ENCODE measurements around the gene AOX1. TPM values are rescaled to one million over a fixed set of nuclear protein-coding genes. Genes with fewer than 3 reads are reported as not detected.

AOX1 gene
- total and polyA plus RNA-seq, 2 donors (not counting 1 experiment from before 2014, with no cell fraction given), result 0.18 TPM; not detected in 1

DNA sequence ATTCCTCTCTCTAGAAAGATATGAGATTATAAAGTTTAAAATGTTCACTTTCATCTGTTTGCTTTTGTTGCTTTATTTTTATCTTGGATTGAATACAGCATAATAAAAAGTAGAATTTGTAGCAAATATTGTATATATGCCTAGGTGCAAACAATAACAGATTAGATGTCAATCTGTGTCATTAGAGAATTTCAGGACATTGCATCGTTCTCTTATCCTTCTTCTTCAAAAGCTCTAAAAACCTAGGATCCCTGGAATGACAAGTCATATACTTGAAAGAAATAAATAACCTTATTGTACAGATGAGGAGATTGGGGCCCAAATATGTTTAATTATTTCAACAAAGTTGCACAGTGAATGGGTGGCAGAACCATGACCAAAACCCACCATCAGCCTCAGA is 123.1 kb downstream of the AOX1 start:
- no CpG with 5 or more reads among the region's 1 CpG for WGBS (ENCODE audit: insufficient coverage)
- H3K27ac Mint-ChIP-seq, result no peak overlapping the region
- H3K4me2 ChIP-seq (replicated peaks; ENCODE audit: low read depth, low read length, poor library complexity, severe bottlenecking), result no peak overlapping the region
- no peaks in the 10 kb centered on the region for H3K79me2 ChIP-seq (ENCODE audit: control insufficient read depth, insufficient read depth, low read length)
- H3K4me3 Mint-ChIP-seq, result no peak overlapping the region
- no peak overlapping the region for H3K27ac ChIP-seq (ENCODE audit: low read length in 2 of 2)
- no peaks in the 10 kb centered on the region for H3K9me3 ChIP-seq (ENCODE audit: control extremely low read depth in 1 of 3, control insufficient read depth in 2 of 3, insufficient read depth in 1 of 3, low read length in 2 of 3)
- intact Hi-C loops (cut with micrococcal nuclease), result no loop called here
- H2AFZ ChIP-seq (ENCODE audit: insufficient read depth, low read depth, low read length, poor library complexity, severe bottlenecking), result no peak overlapping the region
- peaks cover 15% of the 10 kb centered on the region for H3K4me1 Mint-ChIP-seq
- peaks cover 23% of the 10 kb centered on the region for H3K27me3 Mint-ChIP-seq
- no peaks in the 10 kb centered on the region for H3K9me3 Mint-ChIP-seq (ENCODE audit: insufficient read depth)
- ATAC-seq (ENCODE audit: low read depth) (no peak), DNase-seq (no peak)
- no peaks in the 10 kb centered on the region for H4K20me1 ChIP-seq (ENCODE audit: control insufficient read depth, insufficient read depth, low read length, poor library complexity, severe bottlenecking)
- ChIA-PET POLR2A (no interaction called here), CTCF (no interaction called here)
- peaks cover 5 to 6% of the 10 kb centered on the region in 2 donors for H3K4me1 ChIP-seq (ENCODE audit: control insufficient read depth in 2 of 2, insufficient read depth in 2 of 2, low read length in 2 of 2)
- no peak overlapping the region for H3K9ac ChIP-seq (ENCODE audit: low read length)
- H3K4me3 ChIP-seq (ENCODE audit: control extremely low read depth in 1 of 5, extremely low read depth in 1 of 5, insufficient read depth in 1 of 5, low read depth in 2 of 5, low read length in 4 of 5), result no peak overlapping the region
- no peaks in the 10 kb centered on the region for H3K27me3 ChIP-seq (replicated peaks in 1 of 4; ENCODE audit: control extremely low read depth in 1 of 4, control insufficient read depth in 3 of 4, insufficient read depth in 4 of 4, low read length in 3 of 4)
- TF ChIP-seq EZH2 (IDR thresholded peaks at IDR 0.05; ENCODE audit: borderline replicate concordance, insufficient read depth, low read depth, low read length, poor library complexity, severe bottlenecking), result no peak
- TF ChIP-seq, protein P1, sequence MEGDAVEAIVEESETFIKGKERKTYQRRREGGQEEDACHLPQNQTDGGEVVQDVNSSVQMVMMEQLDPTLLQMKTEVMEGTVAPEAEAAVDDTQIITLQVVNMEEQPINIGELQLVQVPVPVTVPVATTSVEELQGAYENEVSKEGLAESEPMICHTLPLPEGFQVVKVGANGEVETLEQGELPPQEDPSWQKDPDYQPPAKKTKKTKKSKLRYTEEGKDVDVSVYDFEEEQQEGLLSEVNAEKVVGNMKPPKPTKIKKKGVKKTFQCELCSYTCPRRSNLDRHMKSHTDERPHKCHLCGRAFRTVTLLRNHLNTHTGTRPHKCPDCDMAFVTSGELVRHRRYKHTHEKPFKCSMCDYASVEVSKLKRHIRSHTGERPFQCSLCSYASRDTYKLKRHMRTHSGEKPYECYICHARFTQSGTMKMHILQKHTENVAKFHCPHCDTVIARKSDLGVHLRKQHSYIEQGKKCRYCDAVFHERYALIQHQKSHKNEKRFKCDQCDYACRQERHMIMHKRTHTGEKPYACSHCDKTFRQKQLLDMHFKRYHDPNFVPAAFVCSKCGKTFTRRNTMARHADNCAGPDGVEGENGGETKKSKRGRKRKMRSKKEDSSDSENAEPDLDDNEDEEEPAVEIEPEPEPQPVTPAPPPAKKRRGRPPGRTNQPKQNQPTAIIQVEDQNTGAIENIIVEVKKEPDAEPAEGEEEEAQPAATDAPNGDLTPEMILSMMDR (IDR thresholded peaks at IDR 0.05), result no peak
- H3K36me3 ChIP-seq (replicated peaks in 1 of 2; ENCODE audit: control extremely low read depth in 1 of 2, control insufficient read depth in 1 of 2, extremely low read depth in 1 of 2, insufficient read depth in 2 of 2, low read length in 1 of 2), result no peaks in the 10 kb centered on the region

GRCh38 chr2:200713003-200713703 is 127.3 kb downstream of the AOX1 start:
- Mint-ChIP-seq H3K4me1 (peaks cover 15% of the 10 kb centered on the region), H3K4me3 (peak overlapping the region; percentile 83), H3K9me3 (ENCODE audit: insufficient read depth) (no peaks in the 10 kb centered on the region), H3K27ac (peak overlapping the region; percentile 98), H3K27me3 (peaks cover 10% of the 10 kb centered on the region)
- H3K4me2 ChIP-seq (replicated peaks; ENCODE audit: low read depth, low read length, poor library complexity, severe bottlenecking), result peak overlapping the region; percentile 65
- no peaks in the 10 kb centered on the region for H4K20me1 ChIP-seq (ENCODE audit: control insufficient read depth, insufficient read depth, low read length, poor library complexity, severe bottlenecking)
- DNase-seq (peak; percentile 91), ATAC-seq (ENCODE audit: low read depth) (peak; percentile 99)
- H3K27me3 ChIP-seq (replicated peaks in 1 of 4; ENCODE audit: control extremely low read depth in 1 of 4, control insufficient read depth in 3 of 4, insufficient read depth in 4 of 4, low read length in 3 of 4), result no peaks in the 10 kb centered on the region
- peak overlapping the region; percentile 77 for H2AFZ ChIP-seq (ENCODE audit: insufficient read depth, low read depth, low read length, poor library complexity, severe bottlenecking)
- TF ChIP-seq, protein P1 (IDR thresholded peaks at IDR 0.05), result peak; percentile 83
- no peak for TF ChIP-seq EZH2 (IDR thresholded peaks at IDR 0.05; ENCODE audit: borderline replicate concordance, insufficient read depth, low read depth, low read length, poor library complexity, severe bottlenecking)
- no peaks in the 10 kb centered on the region for H3K9me3 ChIP-seq (ENCODE audit: control extremely low read depth in 1 of 3, control insufficient read depth in 2 of 3, insufficient read depth in 1 of 3, low read length in 2 of 3)
- peak overlapping the region in 4 of 5 experiments; percentile 5 to 52 (median 16) for H3K4me3 ChIP-seq (ENCODE audit: control extremely low read depth in 1 of 5, extremely low read depth in 1 of 5, insufficient read depth in 1 of 5, low read depth in 2 of 5, low read length in 4 of 5)
- ChIA-PET POLR2A (interaction anchor here (0.5 to 2.0 kb wide), 7 partner anchors 13 to 403 kb away, joined by 3 to 21 read pairs (median 4); partner anchors contain the start of genes BZW1, CFLAR, CLK1 and NIF3L1), CTCF (interaction anchor here (0.6 to 3.6 kb wide), 18 partner anchors 14 to 520 kb away, joined by 3 to 22 read pairs (median 4); partner anchors contain the start of genes CFLAR, CLK1, NIF3L1 and SGO2)
- H3K36me3 ChIP-seq (replicated peaks in 1 of 2; ENCODE audit: control extremely low read depth in 1 of 2, control insufficient read depth in 1 of 2, extremely low read depth in 1 of 2, insufficient read depth in 2 of 2, low read length in 1 of 2), result no peaks in the 10 kb centered on the region
- no peaks in the 10 kb centered on the region for H3K79me2 ChIP-seq (ENCODE audit: control insufficient read depth, insufficient read depth, low read length)
- peaks cover 5 to 6% of the 10 kb centered on the region in 2 donors for H3K4me1 ChIP-seq (ENCODE audit: control insufficient read depth in 2 of 2, insufficient read depth in 2 of 2, low read length in 2 of 2)
- H3K9ac ChIP-seq (ENCODE audit: low read length), result peak overlapping the region; percentile 60
- intact Hi-C loops (cut with micrococcal nuclease), result loop anchor here (1.0 to 5.0 kb wide), 10 partner anchors 98 to 1068 kb away; partner anchors contain the start of genes ALS2, BZW1, CFLAR and CLK1
- 2% methylated on average over 12 of the region's 17 CpGs for WGBS (ENCODE audit: insufficient coverage)
- H3K27ac ChIP-seq (ENCODE audit: low read length in 2 of 2), result peak overlapping the region; percentile 82 to 93

Data from B cell (primary cell).